ENCODE measurements around the gene TMC5. TPM values are rescaled to one million over a fixed set of nuclear protein-coding genes. Genes with fewer than 3 reads are reported as not detected.

TMC5 gene
- total RNA-seq, 1 donor from 2014 or later: 68.7 TPM

- no peak overlapping the region for H3K27ac ChIP-seq
- TF ChIP-seq, protein P1, sequence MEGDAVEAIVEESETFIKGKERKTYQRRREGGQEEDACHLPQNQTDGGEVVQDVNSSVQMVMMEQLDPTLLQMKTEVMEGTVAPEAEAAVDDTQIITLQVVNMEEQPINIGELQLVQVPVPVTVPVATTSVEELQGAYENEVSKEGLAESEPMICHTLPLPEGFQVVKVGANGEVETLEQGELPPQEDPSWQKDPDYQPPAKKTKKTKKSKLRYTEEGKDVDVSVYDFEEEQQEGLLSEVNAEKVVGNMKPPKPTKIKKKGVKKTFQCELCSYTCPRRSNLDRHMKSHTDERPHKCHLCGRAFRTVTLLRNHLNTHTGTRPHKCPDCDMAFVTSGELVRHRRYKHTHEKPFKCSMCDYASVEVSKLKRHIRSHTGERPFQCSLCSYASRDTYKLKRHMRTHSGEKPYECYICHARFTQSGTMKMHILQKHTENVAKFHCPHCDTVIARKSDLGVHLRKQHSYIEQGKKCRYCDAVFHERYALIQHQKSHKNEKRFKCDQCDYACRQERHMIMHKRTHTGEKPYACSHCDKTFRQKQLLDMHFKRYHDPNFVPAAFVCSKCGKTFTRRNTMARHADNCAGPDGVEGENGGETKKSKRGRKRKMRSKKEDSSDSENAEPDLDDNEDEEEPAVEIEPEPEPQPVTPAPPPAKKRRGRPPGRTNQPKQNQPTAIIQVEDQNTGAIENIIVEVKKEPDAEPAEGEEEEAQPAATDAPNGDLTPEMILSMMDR (IDR thresholded peaks at IDR 0.05): no peak
- H3K4me3 ChIP-seq: no peak overlapping the region
- no peaks in the 10 kb centered on the region for H3K36me3 ChIP-seq
- peaks cover 11% of the 10 kb centered on the region for H3K27me3 ChIP-seq
- H3K9me3 ChIP-seq: no peaks in the 10 kb centered on the region
- DNase-seq (no peak), ATAC-seq (no peak)
- intact Hi-C loops (cut with DNase I): no loop called here
- peaks cover 4% of the 10 kb centered on the region for H3K4me1 ChIP-seq
Measured at GRCh38 chr16:19415461-19415860, 2.2 kb upstream of the TMC5 start.

DNA sequence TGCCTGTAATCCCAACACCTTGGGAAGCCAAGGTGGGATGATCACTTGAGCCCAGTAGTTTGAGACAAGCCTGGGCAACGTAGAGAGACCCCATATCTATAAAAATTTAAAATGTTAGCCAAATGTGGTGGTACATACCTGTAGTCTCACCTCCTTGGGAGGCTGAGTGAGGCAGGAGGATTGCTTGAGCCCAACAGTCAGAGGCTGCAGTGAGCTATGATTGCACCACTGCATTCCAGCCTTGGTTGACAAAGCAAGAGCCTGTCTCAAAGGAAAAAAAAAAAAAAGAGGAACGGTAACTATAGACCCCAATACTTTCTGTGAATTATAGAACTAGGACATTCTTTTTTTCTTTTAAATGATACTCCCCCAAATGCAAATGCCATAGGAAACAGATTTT lies 1.8 kb upstream of the TMC5 start:
- Histone ChIP-seq H3K4me3 (no peak overlapping the region), H3K4me1 (peaks cover under 1% of the 10 kb centered on the region), H3K27me3 (peaks cover 6% of the 10 kb centered on the region), H3K9me3 (no peaks in the 10 kb centered on the region), H3K36me3 (no peaks in the 10 kb centered on the region), H3K27ac (no peak overlapping the region)
- DNase-seq (no peak), ATAC-seq (no peak)
- intact Hi-C loops (cut with DNase I): no loop called here
- TF ChIP-seq, protein P1 (IDR thresholded peaks at IDR 0.05): no peak

GRCh38 chr16:19418200-19418599 lies 517 bp downstream of the TMC5 start:
- intact Hi-C loops (cut with DNase I): no loop called here
- ATAC-seq: no peak
- TF ChIP-seq, protein P1 (IDR thresholded peaks at IDR 0.05): no peak

GRCh38 chr16:19419698-19420075 lies 2.0 kb downstream of the TMC5 start:
- Histone ChIP-seq H3K9me3 (no peaks in the 10 kb centered on the region), H3K27ac (no peak overlapping the region), H3K27me3 (no peaks in the 10 kb centered on the region), H3K4me1 (no peaks in the 10 kb centered on the region), H3K36me3 (no peaks in the 10 kb centered on the region), H3K4me3 (peak overlapping the region; percentile 32)
- DNase-seq (no peak), ATAC-seq (no peak)
- TF ChIP-seq, protein P1 (IDR thresholded peaks at IDR 0.05): no peak
- intact Hi-C loops (cut with DNase I): no loop called here

More at GRCh38 chr16:19418200-19418599, 517 bp downstream of the TMC5 start:
- no peak for DNase-seq
- H3K4me3 ChIP-seq: peak overlapping the region; percentile 32
- no peaks in the 10 kb centered on the region for H3K27me3 ChIP-seq
- no peaks in the 10 kb centered on the region for H3K9me3 ChIP-seq
- no peaks in the 10 kb centered on the region for H3K36me3 ChIP-seq
- no peaks in the 10 kb centered on the region for H3K4me1 ChIP-seq
- H3K27ac ChIP-seq: peak overlapping the region; percentile 3

DNA sequence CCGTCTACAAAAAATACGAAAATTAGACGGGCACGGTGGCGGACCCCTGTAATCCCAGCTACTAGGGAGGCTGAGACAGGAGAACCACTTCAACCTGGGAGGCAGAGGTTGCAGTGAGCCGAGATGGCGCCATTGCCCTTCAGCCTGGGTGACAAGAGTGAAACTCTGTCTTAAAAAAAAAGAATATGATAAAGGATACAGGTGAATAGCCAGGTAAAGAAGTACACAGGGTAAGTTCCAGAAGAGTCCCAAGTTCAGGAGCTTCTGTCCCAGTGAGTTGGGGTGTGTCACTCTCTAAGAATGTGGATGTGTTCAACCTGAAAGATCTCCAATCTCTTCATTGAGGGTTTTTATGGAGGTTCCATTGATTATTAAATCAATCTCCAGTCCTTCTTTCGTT lies 6.8 kb downstream of the TMC5 start:
- Histone ChIP-seq H3K4me3 (no peak overlapping the region), H3K27me3 (no peaks in the 10 kb centered on the region), H3K27ac (no peak overlapping the region), H3K9me3 (no peaks in the 10 kb centered on the region), H3K36me3 (no peaks in the 10 kb centered on the region), H3K4me1 (no peaks in the 10 kb centered on the region)
- intact Hi-C loops (cut with DNase I): no loop called here
- DNase-seq: no peak
- ATAC-seq: no peak
- TF ChIP-seq, protein P1 (IDR thresholded peaks at IDR 0.05): no peak

DNA sequence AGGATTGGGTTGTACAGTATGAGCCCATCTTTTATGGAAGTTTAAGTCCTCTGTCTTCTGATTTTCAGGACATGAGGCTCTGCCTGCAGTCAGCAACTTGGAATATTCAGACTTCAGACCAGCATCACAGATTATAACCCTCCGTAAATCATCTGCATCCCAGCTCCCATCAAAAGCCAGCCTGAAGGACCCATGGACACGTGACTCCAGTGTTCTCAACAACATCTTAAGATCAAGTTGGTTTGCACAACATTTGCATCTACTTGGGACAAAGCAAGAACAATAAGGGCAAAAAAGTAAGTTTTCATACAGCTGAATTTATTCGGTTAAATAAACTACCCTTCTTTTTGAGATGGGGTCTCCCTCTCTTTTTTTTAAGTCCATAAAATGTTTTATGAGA lies 12.7 kb downstream of the TMC5 start:
- Histone ChIP-seq H3K27ac (peak overlapping the region; percentile 71), H3K27me3 (no peaks in the 10 kb centered on the region), H3K36me3 (no peaks in the 10 kb centered on the region), H3K4me3 (no peak overlapping the region), H3K4me1 (peaks cover 13% of the 10 kb centered on the region), H3K9me3 (no peaks in the 10 kb centered on the region)
- DNase-seq: no peak
- TF ChIP-seq, protein P1 (IDR thresholded peaks at IDR 0.05): no peak
- peak; percentile 7 for ATAC-seq
- intact Hi-C loops (cut with DNase I): no loop called here
